ENCODE results near the gene KCNK4. TPM values are rescaled to one million over a fixed set of nuclear protein-coding genes. Genes with fewer than 3 reads are reported as not detected.
A peak's percentile ranks its signal among the peaks of the same experiment; 100 is the strongest.

Gene KCNK4
- total and polyA plus RNA-seq, 8 donors: 0.11 to 0.14 TPM; not detected in 6

DNA sequence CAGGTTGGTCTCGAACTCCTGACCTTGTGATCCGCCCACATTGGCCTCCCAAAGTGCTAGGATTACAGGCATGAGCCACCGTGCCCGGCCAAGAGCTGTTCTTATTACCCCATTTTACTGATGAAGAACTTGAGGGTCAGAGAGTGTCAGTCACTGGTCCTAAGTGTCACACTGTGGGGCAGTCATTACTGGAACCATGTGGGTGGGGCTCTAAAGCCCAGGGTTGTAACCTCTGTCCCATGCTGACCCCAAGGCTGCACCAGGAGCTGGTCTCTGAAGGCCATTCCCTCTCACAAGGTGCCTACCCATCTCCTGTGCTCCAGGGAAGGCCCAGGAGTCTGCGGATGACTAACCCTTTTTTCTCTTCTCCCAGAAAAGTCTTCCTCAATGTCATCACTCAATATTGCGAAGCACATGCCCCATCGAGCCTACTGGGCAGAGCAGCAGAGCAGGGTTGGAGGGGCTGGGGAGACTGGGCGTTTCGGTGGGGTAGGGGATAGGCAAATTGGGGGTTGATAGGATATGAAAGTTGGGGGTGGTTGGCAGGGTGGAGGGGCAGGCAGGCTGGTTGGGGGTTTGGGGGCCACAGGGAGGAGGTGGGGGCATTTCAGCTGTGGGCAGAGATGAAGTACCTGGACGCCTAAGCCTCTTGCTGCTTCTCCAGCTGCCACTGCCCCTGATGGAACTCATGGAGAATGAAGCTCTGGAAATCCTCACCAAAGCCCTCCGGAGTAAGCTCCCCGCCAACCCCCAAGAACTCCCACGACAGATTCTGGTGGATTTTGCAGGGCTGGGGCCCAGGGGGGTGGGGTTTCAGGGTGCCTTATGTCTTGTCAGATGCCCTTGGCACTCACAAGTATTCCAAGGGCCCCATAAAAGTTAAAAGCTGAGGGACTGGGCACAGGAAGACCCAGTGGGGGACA, 12.3 kb downstream of the KCNK4 start:
- Histone ChIP-seq H3K4me3 (no peak overlapping the region), H3K27ac (peak overlapping the region in 1 of 2 donors; percentile 95), H3K36me3 (peaks cover 0 to 8% of the 10 kb centered on the region in 2 donors), H3K4me1 (peaks cover 24 to 53% of the 10 kb centered on the region in 2 donors), H3K27me3 (peaks cover 19 to 27% of the 10 kb centered on the region in 2 donors), H3K9me3 (no peaks in the 10 kb centered on the region)
- intact Hi-C loops (cut with DNase I): loop anchor here in 1 of 2 donors (5.0 kb wide), 1 partner anchor 101 kb away; no protein-coding TSS in a partner anchor
- ATAC-seq: no peak
- TF ChIP-seq, protein P1, sequence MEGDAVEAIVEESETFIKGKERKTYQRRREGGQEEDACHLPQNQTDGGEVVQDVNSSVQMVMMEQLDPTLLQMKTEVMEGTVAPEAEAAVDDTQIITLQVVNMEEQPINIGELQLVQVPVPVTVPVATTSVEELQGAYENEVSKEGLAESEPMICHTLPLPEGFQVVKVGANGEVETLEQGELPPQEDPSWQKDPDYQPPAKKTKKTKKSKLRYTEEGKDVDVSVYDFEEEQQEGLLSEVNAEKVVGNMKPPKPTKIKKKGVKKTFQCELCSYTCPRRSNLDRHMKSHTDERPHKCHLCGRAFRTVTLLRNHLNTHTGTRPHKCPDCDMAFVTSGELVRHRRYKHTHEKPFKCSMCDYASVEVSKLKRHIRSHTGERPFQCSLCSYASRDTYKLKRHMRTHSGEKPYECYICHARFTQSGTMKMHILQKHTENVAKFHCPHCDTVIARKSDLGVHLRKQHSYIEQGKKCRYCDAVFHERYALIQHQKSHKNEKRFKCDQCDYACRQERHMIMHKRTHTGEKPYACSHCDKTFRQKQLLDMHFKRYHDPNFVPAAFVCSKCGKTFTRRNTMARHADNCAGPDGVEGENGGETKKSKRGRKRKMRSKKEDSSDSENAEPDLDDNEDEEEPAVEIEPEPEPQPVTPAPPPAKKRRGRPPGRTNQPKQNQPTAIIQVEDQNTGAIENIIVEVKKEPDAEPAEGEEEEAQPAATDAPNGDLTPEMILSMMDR (IDR thresholded peaks at IDR 0.05): no peak
- DNase-seq: peak in 1 of 4 donors; percentile 26

DNA sequence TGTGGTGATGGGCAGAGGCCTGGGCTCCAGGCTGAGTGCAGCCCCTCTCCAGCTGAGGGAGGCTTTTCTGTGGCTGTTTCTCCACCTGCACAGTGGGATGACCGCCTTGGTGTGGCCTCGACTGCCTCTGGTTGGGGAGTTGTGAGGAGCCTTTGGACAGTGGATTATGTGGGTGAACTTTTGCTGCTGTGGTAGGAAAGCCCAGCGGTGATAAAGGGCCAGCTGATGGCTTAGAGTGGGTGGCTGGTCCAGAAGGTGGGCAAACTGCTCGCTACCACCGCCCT, 12.9 kb downstream of the KCNK4 start:
- TF ChIP-seq, protein P1 (IDR thresholded peaks at IDR 0.05): no peak
- peak in 1 of 4 donors; percentile 45 for DNase-seq
- H3K4me3 ChIP-seq: peak overlapping the region; percentile 29 to 85
- no peaks in the 10 kb centered on the region for H3K9me3 ChIP-seq
- intact Hi-C loops (cut with DNase I): loop anchor here in 1 of 2 donors (5.0 kb wide), 1 partner anchor 102 kb away; no protein-coding TSS in a partner anchor
- H3K4me1 ChIP-seq: peaks cover 24 to 53% of the 10 kb centered on the region in 2 donors
- peaks cover 13 to 21% of the 10 kb centered on the region in 2 donors for H3K27me3 ChIP-seq
- H3K27ac ChIP-seq: peak overlapping the region; percentile 94 to 95
- no peak for ATAC-seq
- H3K36me3 ChIP-seq: peaks cover 0 to 14% of the 10 kb centered on the region in 2 donors

DNA sequence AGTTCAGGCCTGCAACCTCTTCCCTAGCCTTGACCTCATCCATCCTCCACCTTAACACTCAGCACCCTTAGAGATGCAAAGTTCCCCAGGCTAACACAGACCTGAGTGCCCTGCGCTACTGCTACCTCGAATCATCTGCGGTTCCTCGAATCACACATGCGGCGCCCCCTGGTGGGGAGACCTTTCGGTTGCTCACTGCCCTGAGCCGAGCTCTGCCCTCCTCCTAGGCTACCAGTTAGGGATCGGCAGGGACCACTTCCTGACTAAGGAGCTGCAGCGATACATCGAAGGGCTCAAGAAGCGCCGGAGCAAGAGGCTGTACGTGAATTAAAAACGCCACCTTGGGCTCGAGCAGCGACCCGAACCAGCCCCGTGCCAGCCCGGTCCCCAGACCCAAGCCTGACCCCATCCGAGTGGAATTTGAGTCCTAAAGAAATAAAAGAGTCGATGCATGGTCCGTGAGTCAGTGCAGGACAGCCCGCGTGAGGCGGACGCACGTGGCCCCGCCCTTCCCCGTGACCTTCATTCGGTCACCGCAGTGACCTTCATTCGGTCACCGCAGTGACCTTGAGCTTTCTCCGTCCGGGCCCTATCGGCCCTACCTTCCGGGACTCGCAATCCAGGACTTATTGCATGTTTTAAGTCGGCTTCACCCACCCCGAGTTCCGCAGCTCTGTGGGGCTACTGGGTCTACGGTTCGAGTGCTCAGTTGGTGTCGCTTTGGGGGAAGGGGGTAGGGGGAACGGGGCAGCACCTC, 13.4 kb downstream of the KCNK4 start:
- Histone ChIP-seq H3K36me3 (peaks cover 0 to 16% of the 10 kb centered on the region in 2 donors), H3K27me3 (peaks cover 8 to 15% of the 10 kb centered on the region in 2 donors)
- TF ChIP-seq, protein P1 (IDR thresholded peaks at IDR 0.05): peak; percentile 85 to 93

DNA sequence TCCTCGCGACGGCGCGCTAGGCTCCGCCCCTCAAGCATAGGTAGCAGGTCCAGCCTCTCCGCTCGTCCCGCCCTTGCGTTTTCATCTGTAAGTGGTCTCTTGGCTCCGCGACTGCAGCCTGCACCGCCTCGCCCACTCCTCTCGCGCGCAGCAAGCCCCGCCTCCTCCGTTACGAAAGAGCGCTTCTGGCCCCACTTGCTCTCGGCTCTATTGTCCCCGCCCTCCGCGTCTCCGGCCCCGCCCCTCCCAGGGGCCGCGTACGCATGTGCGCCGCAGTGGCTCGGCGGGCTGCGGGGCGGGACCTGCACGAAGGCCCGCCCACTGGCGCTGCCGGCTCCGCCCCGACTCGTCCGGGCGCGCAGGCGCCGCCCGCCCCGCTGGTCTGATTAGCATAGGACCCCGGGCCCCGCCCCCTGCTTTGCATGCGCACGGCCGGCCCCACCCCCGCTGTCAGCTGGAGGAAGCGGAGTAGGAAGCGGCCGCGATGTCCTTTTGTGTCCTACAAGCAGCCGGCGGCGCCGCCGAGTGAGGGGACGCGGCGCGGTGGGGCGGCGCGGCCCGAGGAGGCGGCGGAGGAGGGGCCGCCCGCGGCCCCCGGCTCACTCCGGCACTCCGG, 14.1 kb downstream of the KCNK4 start, which contains the start of gene ESRRA:
Gene ESRRA, plus strand, starts transcription at position 450 of the 616 bp plus-strand sequence. CDS start 1,656 bp downstream, outside the sequence.
- intact Hi-C loops (cut with DNase I): no loop called here
- peak within 1 kb of the TSS; percentile 94 to 95 for H3K27ac ChIP-seq
- TF ChIP-seq, protein P1 (IDR thresholded peaks at IDR 0.05): no peak
- H3K4me3 ChIP-seq: peak within 1 kb of the TSS; percentile 56 to 85
- peaks cover 0 to 16% of the 10 kb centered on the region in 2 donors for H3K36me3 ChIP-seq
- DNase-seq (peak; percentile 98 to 100 (median 99)), ATAC-seq (peak; percentile 86)
- H3K9me3 ChIP-seq: no peaks in the 10 kb centered on the region
- H3K4me1 ChIP-seq: peaks cover 19 to 41% of the 10 kb centered on the region in 2 donors
- H3K27me3 ChIP-seq: peaks cover 1 to 8% of the 10 kb centered on the region in 2 donors

More for the DNA sequence above, 13.4 kb downstream of the KCNK4 start:
- H3K9me3 ChIP-seq: no peaks in the 10 kb centered on the region
- ATAC-seq (peak; percentile 58), DNase-seq (peak; percentile 77 to 97 (median 91))
- intact Hi-C loops (cut with DNase I): loop anchor here in 1 of 2 donors (5.0 kb wide), 1 partner anchor 102 kb away; no protein-coding TSS in a partner anchor
- peak overlapping the region; percentile 29 to 85 for H3K4me3 ChIP-seq
- H3K4me1 ChIP-seq: peaks cover 24 to 47% of the 10 kb centered on the region in 2 donors
- H3K27ac ChIP-seq: peak overlapping the region; percentile 94 to 95
